HCT116 (cell line): ENCODE data around the gene RIPK4. TPM values are rescaled to one million over a fixed set of nuclear protein-coding genes. Genes with fewer than 3 reads are reported as not detected.

Experiments used
- ATAC-seq: fragments of 200-7000 bp; cut with Tn5 transposase; 2 replicates; pipeline ENCODE4 v1.9.1; 2020; ENCODE audit warnings: mild to moderate bottlenecking, moderate library complexity
- BruUV-seq: library from RNA; stranded (reverse); fragments of 400-500 nt; replicated peaks from 2 replicates; lab custom pipeline; 2021; lab: Mats Ljungman, UMichigan
- CTCF ChIA-PET: fragments of 300-600 bp; sonication (Branson Sonifier 250); formaldehyde crosslinking; loops from one replicate; lab custom pipeline; 2021; ENCODE audit warnings: antibody characterized with exemption; lab: Charles Lee
- POLR2A ChIA-PET: fragments of 300-600, 350-600 bp; sonication (Branson Sonifier 250); formaldehyde crosslinking; loops from one replicate; lab custom pipeline; 2021; ENCODE audit warnings: antibody characterized with exemption; lab: Charles Lee
- RAD21 ChIA-PET, 2 experiments: fragments of 300-600 bp; sonication (Branson Sonifier 250); formaldehyde crosslinking; loops; one replicate each; lab custom pipeline; 2023; ENCODE audit warnings: low total read pairs in 2 of 2; ENCODE audit not compliant: uncharacterized antibody in 2 of 2, unreplicated experiment in 2 of 2, low non-redundant PET in 1 of 2; lab: Charles Lee
- DNase-seq: peaks from one replicate; pipeline ENCODE4 v3.0.0-alpha.2; 2010; ENCODE audit warnings: low read depth, low spot score
- H2AFZ ChIP-seq: fragments of 200-600 bp; shearing (Covaris generic), sonication (generic); 2 replicates; pipeline ENCODE4 v1.6.1; 2017; ENCODE audit warnings: low read depth, mixed run types, mixed read lengths, antibody characterized with exemption, low read length; ENCODE audit not compliant: poor library complexity, severe bottlenecking
- H3K27ac ChIP-seq: 2 replicates; pipeline ENCODE4 v1.5.1; 2012; ENCODE audit warnings: low read depth, low read length
- H3K27me3 ChIP-seq: fragments of 200-600 bp; sonication (generic); 2 replicates; pipeline ENCODE4 v1.6.1; 2016; ENCODE audit warnings: mixed run types, low read length, mixed read lengths; ENCODE audit not compliant: insufficient read depth
- H3K36me3 ChIP-seq, 2 experiments: fragments of 200-500 bp in 1 of 2; fragments of 200-600 bp in 1 of 2; sonication (Bioruptor generic) in 1 of 2; sonication (generic) in 1 of 2; 2 replicates each; pipeline versions ENCODE4 v1.5.1 to v1.6.1; 2014 to 2016; ENCODE audit warnings: low read length in 2 of 2, inconsistent platforms in 1 of 2, mixed read lengths in 1 of 2, mixed run types in 1 of 2; ENCODE audit not compliant: insufficient read depth in 2 of 2, control insufficient read depth in 1 of 2
- H3K4me1 ChIP-seq, 2 experiments: fragments of 200-600 bp in 1 of 2; sonication (generic) in 1 of 2; 2 replicates each; pipeline versions ENCODE4 v1.5.1 to v1.6.1; 2012 to 2017; ENCODE audit warnings: low read length in 2 of 2, inconsistent platforms in 1 of 2, mild to moderate bottlenecking in 1 of 2, mixed read lengths in 1 of 2, mixed run types in 1 of 2, moderate library complexity in 1 of 2; ENCODE audit not compliant: insufficient read depth in 2 of 2, control insufficient read depth in 1 of 2
- H3K4me2 ChIP-seq: fragments of 200-600 bp; sonication (generic); 2 replicates; pipeline ENCODE4 v1.6.1; 2017; ENCODE audit warnings: mixed run types, low read length, mixed read lengths
- H3K4me3 ChIP-seq, 2 experiments: fragments of 200-600 bp in 1 of 2; sonication (generic) in 1 of 2; replicated peaks in 1 of 2; 2 replicates each; pipeline ENCODE4 v1.5.1; 2011 to 2016; ENCODE audit warnings: low read length in 2 of 2, control low read depth in 1 of 2, low read depth in 1 of 2, mild to moderate bottlenecking in 1 of 2, mixed read lengths in 1 of 2, mixed run types in 1 of 2
- H3K79me2 ChIP-seq: fragments of 200-600 bp; sonication (generic); 2 replicates; pipeline ENCODE4 v1.6.1; 2017; ENCODE audit warnings: mild to moderate bottlenecking, mixed run types, low read length, moderate library complexity, mixed read lengths; ENCODE audit not compliant: insufficient read depth
- H3K9ac ChIP-seq: fragments of 200-600 bp; sonication (generic); 2 replicates; pipeline ENCODE4 v1.6.1; 2016; ENCODE audit warnings: low read length, mixed read lengths
- H3K9me2 ChIP-seq: fragments of 200-600 bp; sonication (generic), shearing (Covaris generic); 2 replicates; pipeline ENCODE4 v1.6.1; 2017; ENCODE audit warnings: mixed run types, mild to moderate bottlenecking, moderate library complexity; ENCODE audit not compliant: insufficient read depth
- H3K9me3 ChIP-seq, 2 experiments: fragments of 200-500 bp in 1 of 2; fragments of 200-600 bp in 1 of 2; sonication (Bioruptor generic) in 1 of 2; sonication (generic) in 1 of 2; 2 replicates each; pipeline ENCODE4 v1.6.1; 2014 to 2017; ENCODE audit warnings: low read length in 2 of 2, mixed read lengths in 2 of 2, inconsistent platforms in 1 of 2, low read depth in 1 of 2, mild to moderate bottlenecking in 1 of 2, mixed run types in 1 of 2, moderate library complexity in 1 of 2; ENCODE audit not compliant: control insufficient read depth in 1 of 2, insufficient read depth in 1 of 2
- H4K20me1 ChIP-seq: fragments of 200-600 bp; sonication (generic), shearing (Covaris generic); 2 replicates; pipeline ENCODE4 v1.6.1; 2017; ENCODE audit warnings: mixed run types, mild to moderate bottlenecking, moderate library complexity; ENCODE audit not compliant: insufficient read depth
- ATF3 ChIP-seq: IDR thresholded peaks from 2 replicates; pipeline ENCODE4 v1.6.1; 2012
- CBX3 ChIP-seq: IDR thresholded peaks from 2 replicates; pipeline ENCODE4 v1.6.1; 2012; ENCODE audit warnings: low read depth
- CEBPB ChIP-seq: IDR thresholded peaks from 2 replicates; pipeline ENCODE4 v1.6.1; 2012; ENCODE audit warnings: low read depth
- EGR1 ChIP-seq: IDR thresholded peaks from 2 replicates; pipeline ENCODE4 v1.6.1; 2012; ENCODE audit warnings: low read depth
- EZH2phosphoT487 ChIP-seq: fragments of 200-600 bp; IDR thresholded peaks from 2 replicates; pipeline ENCODE4 v1.6.1; 2018; ENCODE audit warnings: antibody characterized with exemption, borderline replicate concordance
- FOSL1 ChIP-seq: IDR thresholded peaks from 2 replicates; pipeline ENCODE4 v1.6.1; 2012; ENCODE audit warnings: low read depth
- JUND ChIP-seq: IDR thresholded peaks from 2 replicates; pipeline ENCODE4 v1.6.1; 2012
- MAX ChIP-seq: IDR thresholded peaks from 2 replicates; pipeline ENCODE4 v1.6.1; 2012
- POLR2A ChIP-seq: IDR thresholded peaks from 2 replicates; pipeline ENCODE4 v1.7.0; 2011; ENCODE audit warnings: borderline replicate concordance; ENCODE audit not compliant: insufficient read depth, insufficient read length; ENCODE audit errors: extremely low read depth
- POLR2AphosphoS5 ChIP-seq: IDR thresholded peaks from 2 replicates; pipeline ENCODE4 v1.6.1; 2011; ENCODE audit warnings: mild to moderate bottlenecking, low read depth, low read length, moderate library complexity
- RAD21 ChIP-seq: IDR thresholded peaks from 2 replicates; pipeline ENCODE4 v1.6.1; 2012; ENCODE audit warnings: low read depth, mild to moderate bottlenecking
- SIN3A ChIP-seq: IDR thresholded peaks from 2 replicates; pipeline ENCODE4 v1.6.1; 2012; ENCODE audit warnings: low read depth
- SP1 ChIP-seq: IDR thresholded peaks from 2 replicates; pipeline ENCODE4 v1.6.1; 2012; ENCODE audit warnings: low read depth
- SRF ChIP-seq: IDR thresholded peaks from 2 replicates; pipeline ENCODE4 v1.6.1; 2012; ENCODE audit warnings: low read depth
- TCF7L2 ChIP-seq: IDR thresholded peaks from 2 replicates; pipeline ENCODE4 v1.7.0; 2011; ENCODE audit warnings: borderline replicate concordance, inconsistent platforms; ENCODE audit not compliant: insufficient read depth, insufficient read length; ENCODE audit errors: extremely low read depth
- YY1 ChIP-seq: IDR thresholded peaks from 2 replicates; pipeline ENCODE4 v1.6.1; 2011; ENCODE audit warnings: low read length, low read depth, moderate library complexity, mild to moderate bottlenecking; ENCODE audit not compliant: insufficient replicate concordance; ENCODE audit errors: extremely low read depth
- ZFX ChIP-seq: fragments of 450-650 bp; IDR thresholded peaks from 2 replicates; pipeline ENCODE4 v1.6.1; 2017
- ZNF274 ChIP-seq: fragments of 200-500 bp; sonication (Bioruptor generic); IDR thresholded peaks from 2 replicates; pipeline ENCODE4 v1.6.1; 2014; ENCODE audit warnings: mild to moderate bottlenecking, low read depth, low read length, inconsistent platforms
- intact Hi-C: fragments of 100-400 bp; cut with micrococcal nuclease; formaldehyde crosslinking; loops from 2 replicates; pipeline ENCODE4 v1.10.0; 2022
- total RNA-seq: library from RNA; stranded (reverse); gene quantifications from one replicate; pipeline ENCODE4 v1.2.1, GENCODE V29; 2021; ENCODE audit not compliant: unreplicated experiment
- TF ChIP-seq, protein P1 (sequence below), 3 experiments: fragments of 200-600 bp in 1 of 3; sonication (generic) in 1 of 3; IDR thresholded peaks in 2 of 3; conservative IDR thresholded peaks in 1 of 3; 2 replicates each; pipeline ENCODE4 v1.5.1; 2012 to 2017; ENCODE audit warnings: low read depth in 2 of 3, low read length in 2 of 3, antibody characterized with exemption in 1 of 3, borderline replicate concordance in 1 of 3, control low read depth in 1 of 3, mild to moderate bottlenecking in 1 of 3, mixed read lengths in 1 of 3, mixed run types in 1 of 3, moderate library complexity in 1 of 3; ENCODE audit not compliant: insufficient read depth in 1 of 3
- TF ChIP-seq, protein P2 (sequence below): IDR thresholded peaks from 2 replicates; pipeline ENCODE4 v1.6.1; 2012; ENCODE audit warnings: low read depth

The RIPK4 gene
- total RNA-seq, 1 experiment from 2014 or later, result 9.9 TPM

DNA sequence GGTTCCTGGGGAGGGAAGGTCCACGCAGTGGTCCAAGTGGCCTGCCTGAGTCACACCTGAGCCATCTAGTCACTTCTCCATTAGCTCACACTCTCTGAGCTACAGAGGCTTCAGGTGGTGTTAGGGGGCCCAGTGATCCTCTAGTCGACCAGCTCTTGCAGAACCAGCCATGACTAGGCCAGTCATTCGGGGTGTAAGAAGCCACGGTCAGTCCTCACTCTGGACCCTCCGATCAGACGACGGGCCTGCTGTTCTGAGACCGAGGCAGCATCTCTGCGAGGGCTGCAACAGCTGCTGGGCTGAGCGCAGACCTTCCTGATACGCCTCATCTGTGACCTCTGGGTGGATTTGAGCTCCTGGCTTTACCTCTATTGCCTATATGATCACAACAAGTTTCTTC lies 68.8 kb downstream of the RIPK4 start:
- CTCF ChIA-PET, result no interaction called here
- no TSS peak for BruUV-seq

More for the DNA sequence above, 68.8 kb downstream of the RIPK4 start:
- DNase-seq (no peak), ATAC-seq (no peak)
- no peaks in the 10 kb centered on the region for H3K79me2 ChIP-seq
- intact Hi-C loops, result no loop called here
- H2AFZ ChIP-seq, result no peak overlapping the region
- H3K36me3 ChIP-seq, result no peaks in the 10 kb centered on the region
- TF ChIP-seq MAX (no peak), YY1 (no peak), EGR1 (no peak), RAD21 (no peak), FOSL1 (no peak), CEBPB (no peak), ZNF274 (no peak), SRF (no peak), SP1 (no peak), JUND (no peak), ATF3 (no peak), POLR2A (no peak), EZH2phosphoT487 (no peak), ZFX (no peak), TCF7L2 (no peak), SIN3A (no peak), POLR2AphosphoS5 (no peak), CBX3 (no peak)
- TF ChIP-seq, protein P1, sequence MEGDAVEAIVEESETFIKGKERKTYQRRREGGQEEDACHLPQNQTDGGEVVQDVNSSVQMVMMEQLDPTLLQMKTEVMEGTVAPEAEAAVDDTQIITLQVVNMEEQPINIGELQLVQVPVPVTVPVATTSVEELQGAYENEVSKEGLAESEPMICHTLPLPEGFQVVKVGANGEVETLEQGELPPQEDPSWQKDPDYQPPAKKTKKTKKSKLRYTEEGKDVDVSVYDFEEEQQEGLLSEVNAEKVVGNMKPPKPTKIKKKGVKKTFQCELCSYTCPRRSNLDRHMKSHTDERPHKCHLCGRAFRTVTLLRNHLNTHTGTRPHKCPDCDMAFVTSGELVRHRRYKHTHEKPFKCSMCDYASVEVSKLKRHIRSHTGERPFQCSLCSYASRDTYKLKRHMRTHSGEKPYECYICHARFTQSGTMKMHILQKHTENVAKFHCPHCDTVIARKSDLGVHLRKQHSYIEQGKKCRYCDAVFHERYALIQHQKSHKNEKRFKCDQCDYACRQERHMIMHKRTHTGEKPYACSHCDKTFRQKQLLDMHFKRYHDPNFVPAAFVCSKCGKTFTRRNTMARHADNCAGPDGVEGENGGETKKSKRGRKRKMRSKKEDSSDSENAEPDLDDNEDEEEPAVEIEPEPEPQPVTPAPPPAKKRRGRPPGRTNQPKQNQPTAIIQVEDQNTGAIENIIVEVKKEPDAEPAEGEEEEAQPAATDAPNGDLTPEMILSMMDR (IDR thresholded peaks at IDR 0.05 in 2 of 3, conservative IDR thresholded peaks at IDR 0.05 in 1 of 3; ENCODE audit: borderline replicate concordance in 1 of 3, insufficient read depth in 1 of 3, low read depth in 2 of 3, low read length in 2 of 3), result no peak
- TF ChIP-seq, protein P2, sequence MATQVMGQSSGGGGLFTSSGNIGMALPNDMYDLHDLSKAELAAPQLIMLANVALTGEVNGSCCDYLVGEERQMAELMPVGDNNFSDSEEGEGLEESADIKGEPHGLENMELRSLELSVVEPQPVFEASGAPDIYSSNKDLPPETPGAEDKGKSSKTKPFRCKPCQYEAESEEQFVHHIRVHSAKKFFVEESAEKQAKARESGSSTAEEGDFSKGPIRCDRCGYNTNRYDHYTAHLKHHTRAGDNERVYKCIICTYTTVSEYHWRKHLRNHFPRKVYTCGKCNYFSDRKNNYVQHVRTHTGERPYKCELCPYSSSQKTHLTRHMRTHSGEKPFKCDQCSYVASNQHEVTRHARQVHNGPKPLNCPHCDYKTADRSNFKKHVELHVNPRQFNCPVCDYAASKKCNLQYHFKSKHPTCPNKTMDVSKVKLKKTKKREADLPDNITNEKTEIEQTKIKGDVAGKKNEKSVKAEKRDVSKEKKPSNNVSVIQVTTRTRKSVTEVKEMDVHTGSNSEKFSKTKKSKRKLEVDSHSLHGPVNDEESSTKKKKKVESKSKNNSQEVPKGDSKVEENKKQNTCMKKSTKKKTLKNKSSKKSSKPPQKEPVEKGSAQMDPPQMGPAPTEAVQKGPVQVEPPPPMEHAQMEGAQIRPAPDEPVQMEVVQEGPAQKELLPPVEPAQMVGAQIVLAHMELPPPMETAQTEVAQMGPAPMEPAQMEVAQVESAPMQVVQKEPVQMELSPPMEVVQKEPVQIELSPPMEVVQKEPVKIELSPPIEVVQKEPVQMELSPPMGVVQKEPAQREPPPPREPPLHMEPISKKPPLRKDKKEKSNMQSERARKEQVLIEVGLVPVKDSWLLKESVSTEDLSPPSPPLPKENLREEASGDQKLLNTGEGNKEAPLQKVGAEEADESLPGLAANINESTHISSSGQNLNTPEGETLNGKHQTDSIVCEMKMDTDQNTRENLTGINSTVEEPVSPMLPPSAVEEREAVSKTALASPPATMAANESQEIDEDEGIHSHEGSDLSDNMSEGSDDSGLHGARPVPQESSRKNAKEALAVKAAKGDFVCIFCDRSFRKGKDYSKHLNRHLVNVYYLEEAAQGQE, result no peak
- H3K4me3 ChIP-seq, result no peak overlapping the region
- no peaks in the 10 kb centered on the region for H3K4me1 ChIP-seq
- RAD21 ChIA-PET, result no interaction called here
- H3K27ac ChIP-seq, result no peak overlapping the region
- no peaks in the 10 kb centered on the region for H4K20me1 ChIP-seq
- no peak overlapping the region for H3K9ac ChIP-seq
- POLR2A ChIA-PET, result no interaction called here
- H3K9me3 ChIP-seq, result no peaks in the 10 kb centered on the region
- no peak overlapping the region for H3K4me2 ChIP-seq
- no peaks in the 10 kb centered on the region for H3K9me2 ChIP-seq
- H3K27me3 ChIP-seq, result peaks cover 4% of the 10 kb centered on the region
